NCI-H69 (cell line): ENCODE data around the gene NRG3.
A peak's percentile ranks its signal among the peaks of the same experiment; 100 is the strongest.

ENCODE experiments used
- DNase-seq: peaks from one replicate; lab custom pipeline; 2025; lab: John Stamatoyannopoulos, UW

The NRG3 gene

GRCh38 chr10:82284180-82284579 lies 409.2 kb downstream of the NRG3 start:
- DNase-seq = no peak

GRCh38 chr10:82288461-82288881 lies 413.5 kb downstream of the NRG3 start:
- no peak for DNase-seq

GRCh38 chr10:82289945-82290344 lies 415.0 kb downstream of the NRG3 start:
- DNase-seq = no peak

GRCh38 chr10:82294874-82295378 lies 419.9 kb downstream of the NRG3 start:
- no peak for DNase-seq

- DNase-seq = no peak
These were observed 433.6 kb downstream of the NRG3 start for GRCh38 chr10:82308641-82309040.

- no peak for DNase-seq
These were observed 435.8 kb downstream of the NRG3 start for GRCh38 chr10:82310839-82311238.

- no peak for DNase-seq
These were observed 438.4 kb downstream of the NRG3 start for GRCh38 chr10:82313401-82313800.

GRCh38 chr10:82318534-82318933 lies 443.5 kb downstream of the NRG3 start:
- DNase-seq = no peak

- peak; percentile 84 for DNase-seq
These were observed 444.1 kb downstream of the NRG3 start for GRCh38 chr10:82319074-82319473.

GRCh38 chr10:82319562-82319961 lies 444.6 kb downstream of the NRG3 start:
- DNase-seq = peak; percentile 83

GRCh38 chr10:82321724-82322123 lies 446.7 kb downstream of the NRG3 start:
- DNase-seq = peak; percentile 25

- DNase-seq = no peak
These were observed 456.7 kb downstream of the NRG3 start for GRCh38 chr10:82331716-82332115.

GRCh38 chr10:82335831-82336230 lies 460.8 kb downstream of the NRG3 start:
- DNase-seq = no peak

- no peak for DNase-seq
These were observed 465.2 kb downstream of the NRG3 start for GRCh38 chr10:82340166-82340565.

GRCh38 chr10:82349590-82349989 lies 474.6 kb downstream of the NRG3 start:
- peak; percentile 24 for DNase-seq

- DNase-seq = peak; percentile 20
These were observed 478.4 kb downstream of the NRG3 start for GRCh38 chr10:82353381-82353780.

- no peak for DNase-seq
These were observed 483.6 kb downstream of the NRG3 start for GRCh38 chr10:82358486-82359099.

GRCh38 chr10:82361256-82361655 lies 486.3 kb downstream of the NRG3 start:
- DNase-seq = no peak

- DNase-seq = peak; percentile 40
These were observed 502.6 kb downstream of the NRG3 start for GRCh38 chr10:82377608-82378007.

GRCh38 chr10:82378146-82378545 lies 503.2 kb downstream of the NRG3 start:
- DNase-seq = peak; percentile 50

GRCh38 chr10:82383350-82383749 lies 508.4 kb downstream of the NRG3 start:
- DNase-seq = no peak

GRCh38 chr10:82390866-82391658 lies 516.1 kb downstream of the NRG3 start:
- DNase-seq = peak; percentile 37

GRCh38 chr10:82391971-82392370 lies 517.0 kb downstream of the NRG3 start:
- DNase-seq = no peak
